Central memory CD8-positive, alpha-beta T cell (primary cell): ENCODE results near the gene IGFALS.

Source experiments
- ATAC-seq: fragments of 150-1000 bp; cut with Tn5 transposase; replicated peaks from 2 replicates; pipeline ENCODE4 v1.10.0; 2022; ENCODE audit warnings: mild to moderate bottlenecking, moderate FRiP score, moderate number of reproducible peaks; ENCODE audit not compliant: poor library complexity, severe bottlenecking; ENCODE audit errors: extremely low read depth
- DNase-seq, 2 donors: peaks; one replicate each; pipeline ENCODE4 v3.0.0; 2021; ENCODE audit warnings: low spot score in 2 of 2
- H3K27ac Mint-ChIP-seq: one replicate; pipeline ENCODE4 v1.8.0; 2022; ENCODE audit warnings: low read depth, mild to moderate bottlenecking, moderate library complexity, mixed read lengths
- H3K27me3 Mint-ChIP-seq: one replicate; pipeline ENCODE4 v1.8.0; 2022; ENCODE audit warnings: mixed read lengths
- H3K36me3 Mint-ChIP-seq: one replicate; pipeline ENCODE4 v1.8.0; 2022; ENCODE audit warnings: mild to moderate bottlenecking, moderate library complexity, mixed read lengths; ENCODE audit not compliant: insufficient read depth
- H3K4me1 Mint-ChIP-seq: one replicate; pipeline ENCODE4 v1.8.0; 2022; ENCODE audit warnings: mixed read lengths
- H3K4me3 Mint-ChIP-seq: one replicate; pipeline ENCODE4 v1.8.0; 2022; ENCODE audit warnings: mild to moderate bottlenecking, moderate library complexity, mixed read lengths
- H3K9me3 Mint-ChIP-seq: one replicate; pipeline ENCODE4 v1.8.0; 2022; ENCODE audit warnings: mixed read lengths

The IGFALS gene

GRCh38 chr16:1791256-1791942 is 2.1 kb downstream of the IGFALS start:
- Mint-ChIP-seq H3K4me1 (peaks cover 5% of the 10 kb centered on the region), H3K4me3 (no peak overlapping the region), H3K27ac (no peak overlapping the region), H3K9me3 (no peaks in the 10 kb centered on the region), H3K27me3 (no peaks in the 10 kb centered on the region), H3K36me3 (peaks cover 6% of the 10 kb centered on the region)
- ATAC-seq: no peak
- no peak for DNase-seq

- Mint-ChIP-seq H3K4me1 (peaks cover 5% of the 10 kb centered on the region), H3K4me3 (no peak overlapping the region), H3K27me3 (no peaks in the 10 kb centered on the region), H3K36me3 (peaks cover 6% of the 10 kb centered on the region), H3K27ac (no peak overlapping the region), H3K9me3 (no peaks in the 10 kb centered on the region)
- ATAC-seq: no peak
- DNase-seq: peak in 1 of 2 donors; percentile 8
These were observed 2.8 kb downstream of the IGFALS start for GRCh38 chr16:1790611-1791255.

- H3K27ac Mint-ChIP-seq: no peak overlapping the region
- ATAC-seq (no peak), DNase-seq (no peak)
- no peaks in the 10 kb centered on the region for H3K27me3 Mint-ChIP-seq
- no peaks in the 10 kb centered on the region for H3K9me3 Mint-ChIP-seq
- H3K4me3 Mint-ChIP-seq: no peak overlapping the region
- peaks cover 9% of the 10 kb centered on the region for H3K4me1 Mint-ChIP-seq
- H3K36me3 Mint-ChIP-seq: peaks cover 6% of the 10 kb centered on the region
These were observed 3.3 kb downstream of the IGFALS start for GRCh38 chr16:1790261-1790610.

- DNase-seq: no peak
- H3K9me3 Mint-ChIP-seq: no peaks in the 10 kb centered on the region
- peaks cover 13% of the 10 kb centered on the region for H3K4me1 Mint-ChIP-seq
- H3K27ac Mint-ChIP-seq: no peak overlapping the region
- peaks cover 6% of the 10 kb centered on the region for H3K36me3 Mint-ChIP-seq
- no peak for ATAC-seq
- no peak overlapping the region for H3K4me3 Mint-ChIP-seq
- no peaks in the 10 kb centered on the region for H3K27me3 Mint-ChIP-seq
These were observed 3.9 kb downstream of the IGFALS start for GRCh38 chr16:1789643-1790045.

DNA sequence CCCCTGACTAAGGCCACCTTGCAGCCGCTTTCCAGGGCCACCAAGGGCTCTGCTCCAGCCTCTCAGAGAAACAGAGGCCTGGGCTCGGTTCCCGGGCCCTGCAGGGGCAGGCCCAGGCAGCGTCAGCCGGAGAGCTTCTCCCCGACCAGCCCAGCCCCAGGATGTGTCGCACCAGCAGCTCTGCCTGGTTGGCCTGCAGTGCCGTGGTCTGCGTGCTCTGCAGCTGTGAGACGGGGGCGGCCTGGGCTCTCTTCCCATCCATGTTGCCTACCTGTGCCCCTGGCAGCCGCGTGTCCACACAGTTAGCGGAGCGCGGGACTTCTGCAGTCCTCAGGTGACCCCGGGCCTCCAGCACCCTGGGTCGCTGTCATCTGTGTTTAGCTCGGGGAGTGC is 4.8 kb downstream of the IGFALS start:
- DNase-seq: no peak
- no peak for ATAC-seq
- peaks cover 7% of the 10 kb centered on the region for H3K36me3 Mint-ChIP-seq
- peak overlapping the region; percentile 76 for H3K27ac Mint-ChIP-seq
- H3K4me1 Mint-ChIP-seq: peaks cover 13% of the 10 kb centered on the region
- no peak overlapping the region for H3K4me3 Mint-ChIP-seq
- no peaks in the 10 kb centered on the region for H3K27me3 Mint-ChIP-seq
- H3K9me3 Mint-ChIP-seq: no peaks in the 10 kb centered on the region

DNA sequence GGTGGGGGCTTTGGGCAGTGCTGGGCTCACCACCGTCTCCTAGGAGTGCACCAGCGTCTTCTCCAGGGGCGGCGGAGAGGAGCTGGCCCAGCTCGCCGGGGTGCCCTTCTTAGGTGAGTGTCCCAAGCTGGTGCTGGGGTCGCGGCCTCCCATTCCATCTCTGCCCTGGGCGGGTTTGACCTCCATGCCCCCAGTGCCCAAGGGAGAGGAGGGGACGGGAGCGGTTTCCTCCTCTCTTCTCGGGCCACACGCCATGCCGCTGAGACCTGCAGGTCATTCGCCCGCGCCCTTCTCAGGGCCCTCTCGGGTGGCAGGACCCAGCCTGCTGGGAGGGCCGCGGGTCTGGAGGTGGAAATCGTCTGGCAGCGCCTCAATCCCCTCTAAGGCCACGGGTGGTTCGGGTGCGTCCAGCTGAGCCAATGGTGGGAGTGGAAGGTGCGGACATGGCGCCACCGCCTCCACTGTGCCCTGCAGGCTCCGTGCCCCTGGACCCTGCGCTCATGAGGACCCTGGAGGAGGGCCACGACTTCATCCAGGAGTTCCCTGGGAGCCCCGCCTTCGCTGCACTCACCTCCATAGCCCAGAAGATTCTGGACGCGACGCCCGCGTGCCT is 5.3 kb downstream of the IGFALS start:
- peaks cover 7% of the 10 kb centered on the region for H3K36me3 Mint-ChIP-seq
- DNase-seq (no peak), ATAC-seq (no peak)
- H3K4me3 Mint-ChIP-seq: no peak overlapping the region
- no peak overlapping the region for H3K27ac Mint-ChIP-seq
- H3K9me3 Mint-ChIP-seq: no peaks in the 10 kb centered on the region
- no peaks in the 10 kb centered on the region for H3K27me3 Mint-ChIP-seq
- H3K4me1 Mint-ChIP-seq: peaks cover 16% of the 10 kb centered on the region

GRCh38 chr16:1787322-1788094 is 6.0 kb downstream of the IGFALS start:
- no peak overlapping the region for H3K4me3 Mint-ChIP-seq
- H3K4me1 Mint-ChIP-seq: peaks cover 18% of the 10 kb centered on the region
- no peaks in the 10 kb centered on the region for H3K27me3 Mint-ChIP-seq
- no peaks in the 10 kb centered on the region for H3K9me3 Mint-ChIP-seq
- H3K27ac Mint-ChIP-seq: no peak overlapping the region
- peaks cover 10% of the 10 kb centered on the region for H3K36me3 Mint-ChIP-seq
- ATAC-seq (no peak), DNase-seq (no peak)

DNA sequence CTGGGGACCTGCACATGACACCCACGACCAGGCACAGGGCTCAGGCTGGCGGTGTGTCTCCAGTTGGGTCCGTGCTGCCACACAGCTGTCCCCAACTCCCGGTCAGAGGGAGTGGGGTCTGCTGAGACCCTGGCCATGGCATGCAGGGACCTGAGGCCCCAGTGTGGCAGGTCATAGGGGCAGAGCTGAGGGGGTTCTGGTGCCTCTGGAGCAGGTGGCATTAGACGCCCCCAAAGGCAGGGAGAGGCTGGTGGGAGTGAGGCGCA is 6.5 kb downstream of the IGFALS start:
- H3K27me3 Mint-ChIP-seq: no peaks in the 10 kb centered on the region
- peaks cover 19% of the 10 kb centered on the region for H3K4me1 Mint-ChIP-seq
- no peaks in the 10 kb centered on the region for H3K9me3 Mint-ChIP-seq
- no peak for ATAC-seq
- no peak for DNase-seq
- H3K36me3 Mint-ChIP-seq: peaks cover 12% of the 10 kb centered on the region
- H3K4me3 Mint-ChIP-seq: no peak overlapping the region
- H3K27ac Mint-ChIP-seq: no peak overlapping the region

DNA sequence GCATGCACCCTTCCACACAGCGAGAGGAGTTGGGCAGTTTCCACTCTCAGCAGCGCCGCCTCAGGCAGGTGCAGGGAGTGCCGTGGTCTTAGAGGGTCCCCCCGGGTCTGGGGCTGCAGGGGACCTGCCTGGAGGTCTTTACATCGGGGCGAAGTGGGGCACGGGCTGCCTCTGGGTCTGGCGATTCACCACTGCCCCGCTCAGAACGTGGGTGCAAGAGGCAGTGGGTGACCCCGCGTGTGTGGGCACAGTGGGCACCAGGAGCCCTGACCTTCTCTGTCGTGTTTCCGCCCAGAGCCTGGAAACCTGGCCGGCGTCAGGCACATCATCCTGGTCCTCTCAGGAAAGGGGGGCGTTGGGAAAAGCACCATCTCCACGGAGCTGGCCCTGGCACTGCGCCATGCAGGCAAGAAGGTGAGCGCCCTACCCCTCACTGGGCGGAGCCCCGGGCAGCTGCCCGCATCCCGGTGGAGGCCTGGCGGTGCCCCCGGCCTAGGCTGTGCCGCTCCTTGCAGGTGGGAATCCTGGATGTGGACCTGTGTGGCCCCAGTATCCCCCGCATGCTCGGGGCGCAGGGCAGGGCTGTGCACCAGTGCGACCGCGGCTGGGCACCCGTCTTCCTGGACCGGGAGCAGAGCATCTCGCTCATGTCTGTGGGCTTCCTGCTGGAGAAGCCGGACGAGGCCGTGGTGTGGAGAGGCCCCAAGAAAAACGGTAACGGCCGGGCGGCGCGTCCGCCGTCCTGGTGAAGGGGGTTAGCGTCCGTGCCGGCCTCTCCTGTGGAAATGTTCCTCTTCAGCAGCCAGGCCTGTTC is 7.1 kb downstream of the IGFALS start:
- Mint-ChIP-seq H3K36me3 (peaks cover 14% of the 10 kb centered on the region), H3K4me1 (peaks cover 25% of the 10 kb centered on the region)
- no peak for DNase-seq

DNA sequence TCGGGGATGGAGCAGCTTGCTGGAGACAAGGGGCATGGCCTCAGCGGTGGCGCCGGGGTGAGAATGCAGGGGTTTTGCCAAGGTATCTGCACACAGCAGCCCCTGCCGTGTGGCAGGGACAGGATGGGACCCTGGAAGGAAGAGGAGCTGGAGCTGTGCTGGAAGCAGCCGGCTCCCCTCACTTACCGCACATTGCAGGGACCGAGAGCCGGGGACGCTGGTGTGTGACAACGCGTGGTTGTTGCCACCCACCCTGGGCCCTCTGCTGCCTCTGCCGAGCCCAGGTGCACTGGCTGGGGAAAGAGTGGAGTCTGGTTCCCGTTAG is 7.7 kb downstream of the IGFALS start:
- no peak overlapping the region for H3K27ac Mint-ChIP-seq
- no peaks in the 10 kb centered on the region for H3K9me3 Mint-ChIP-seq
- DNase-seq (no peak), ATAC-seq (no peak)
- H3K27me3 Mint-ChIP-seq: no peaks in the 10 kb centered on the region
- H3K36me3 Mint-ChIP-seq: peaks cover 14% of the 10 kb centered on the region
- H3K4me1 Mint-ChIP-seq: peaks cover 29% of the 10 kb centered on the region
- no peak overlapping the region for H3K4me3 Mint-ChIP-seq

More for the DNA sequence above, 7.1 kb downstream of the IGFALS start:
- H3K9me3 Mint-ChIP-seq: no peaks in the 10 kb centered on the region
- no peaks in the 10 kb centered on the region for H3K27me3 Mint-ChIP-seq
- H3K27ac Mint-ChIP-seq: no peak overlapping the region
- H3K4me3 Mint-ChIP-seq: no peak overlapping the region
- no peak for ATAC-seq

- H3K27me3 Mint-ChIP-seq: no peaks in the 10 kb centered on the region
- H3K4me3 Mint-ChIP-seq: peak overlapping the region; percentile 54
- H3K4me1 Mint-ChIP-seq: peaks cover 29% of the 10 kb centered on the region
- H3K36me3 Mint-ChIP-seq: peaks cover 14% of the 10 kb centered on the region
- DNase-seq (no peak), ATAC-seq (no peak)
- no peak overlapping the region for H3K27ac Mint-ChIP-seq
- H3K9me3 Mint-ChIP-seq: no peaks in the 10 kb centered on the region
These were observed 8.3 kb downstream of the IGFALS start for GRCh38 chr16:1784977-1785845.
